VCaP (cell line): ENCODE data around the gene ABHD17B.

Source experiments
- H3K27ac ChIP-seq: fragments of 450-650 bp; 2 replicates; pipeline ENCODE4 v1.5.1; 2017
- TF ChIP-seq, protein P1 (sequence below): fragments of 450-650 bp; conservative IDR thresholded peaks from 2 replicates; pipeline ENCODE4 v1.5.1; 2017; ENCODE audit warnings: mild to moderate bottlenecking, moderate library complexity

ABHD17B gene

DNA sequence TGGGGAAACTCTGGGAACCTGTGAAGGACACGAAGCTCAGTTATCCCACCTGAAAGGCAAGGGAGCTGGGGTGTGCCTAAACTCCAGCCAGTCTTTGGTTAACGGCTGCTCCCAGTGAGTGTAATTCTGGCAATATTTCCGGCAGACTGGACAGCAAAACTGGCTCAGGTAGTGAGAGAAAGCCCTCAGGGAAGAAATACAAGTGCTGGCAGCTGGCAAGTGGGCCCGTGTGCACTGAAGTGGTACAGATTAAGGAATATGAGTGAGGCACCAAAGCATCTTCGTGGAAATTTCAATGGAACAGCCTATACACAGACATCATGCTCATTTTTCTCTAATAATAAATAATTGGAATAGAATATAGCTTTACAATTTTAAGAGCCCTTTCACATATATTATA lies 56.2 kb downstream of the ABHD17B start:
- TF ChIP-seq, protein P1, sequence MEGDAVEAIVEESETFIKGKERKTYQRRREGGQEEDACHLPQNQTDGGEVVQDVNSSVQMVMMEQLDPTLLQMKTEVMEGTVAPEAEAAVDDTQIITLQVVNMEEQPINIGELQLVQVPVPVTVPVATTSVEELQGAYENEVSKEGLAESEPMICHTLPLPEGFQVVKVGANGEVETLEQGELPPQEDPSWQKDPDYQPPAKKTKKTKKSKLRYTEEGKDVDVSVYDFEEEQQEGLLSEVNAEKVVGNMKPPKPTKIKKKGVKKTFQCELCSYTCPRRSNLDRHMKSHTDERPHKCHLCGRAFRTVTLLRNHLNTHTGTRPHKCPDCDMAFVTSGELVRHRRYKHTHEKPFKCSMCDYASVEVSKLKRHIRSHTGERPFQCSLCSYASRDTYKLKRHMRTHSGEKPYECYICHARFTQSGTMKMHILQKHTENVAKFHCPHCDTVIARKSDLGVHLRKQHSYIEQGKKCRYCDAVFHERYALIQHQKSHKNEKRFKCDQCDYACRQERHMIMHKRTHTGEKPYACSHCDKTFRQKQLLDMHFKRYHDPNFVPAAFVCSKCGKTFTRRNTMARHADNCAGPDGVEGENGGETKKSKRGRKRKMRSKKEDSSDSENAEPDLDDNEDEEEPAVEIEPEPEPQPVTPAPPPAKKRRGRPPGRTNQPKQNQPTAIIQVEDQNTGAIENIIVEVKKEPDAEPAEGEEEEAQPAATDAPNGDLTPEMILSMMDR = no peak
- no peak overlapping the region for H3K27ac ChIP-seq

DNA sequence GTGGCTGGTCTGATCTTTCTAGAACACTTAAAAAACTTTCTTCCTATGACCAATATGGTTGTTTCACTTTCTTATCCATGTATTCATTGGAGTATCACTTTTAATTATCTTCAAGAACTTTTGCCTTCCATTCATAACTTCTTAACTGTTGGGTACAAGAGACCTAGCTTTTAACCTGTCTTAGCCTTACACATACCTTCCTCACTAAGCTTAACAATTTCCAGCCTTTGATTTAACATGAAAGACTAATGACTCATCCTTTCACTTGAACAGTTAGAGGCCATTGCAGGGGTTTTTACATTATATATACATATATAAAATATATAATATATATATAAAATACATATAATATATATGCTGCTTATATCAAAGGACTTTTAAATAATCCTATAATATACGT lies 57.9 kb downstream of the ABHD17B start:
- TF ChIP-seq, protein P1 = no peak
- H3K27ac ChIP-seq = no peak overlapping the region

GRCh38 chr9:71850996-71851395 lies 60.0 kb downstream of the ABHD17B start:
- TF ChIP-seq, protein P1 = no peak
- H3K27ac ChIP-seq = no peak overlapping the region

GRCh38 chr9:71847892-71848291 lies 63.1 kb downstream of the ABHD17B start:
- H3K27ac ChIP-seq = no peak overlapping the region
- TF ChIP-seq, protein P1 = no peak

DNA sequence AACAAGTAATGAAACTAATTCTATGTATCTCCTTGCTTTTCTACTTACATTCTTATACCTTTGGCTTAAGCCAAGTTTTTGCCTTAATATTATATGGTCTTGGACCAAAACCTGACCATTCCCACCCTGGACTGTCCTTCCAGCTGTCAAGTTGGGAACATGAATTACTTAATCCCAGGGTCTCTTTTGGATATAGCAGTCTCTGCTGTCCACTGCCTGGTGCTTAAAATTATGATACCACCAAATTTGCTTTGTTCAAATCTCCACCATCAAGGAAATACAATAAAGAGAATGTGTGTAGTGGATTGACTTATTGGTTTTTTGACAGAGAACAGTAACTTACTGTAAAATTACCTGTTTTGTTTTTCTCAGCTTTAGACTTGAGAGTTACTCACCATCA lies 66.2 kb downstream of the ABHD17B start:
- TF ChIP-seq, protein P1 = no peak
- no peak overlapping the region for H3K27ac ChIP-seq

DNA sequence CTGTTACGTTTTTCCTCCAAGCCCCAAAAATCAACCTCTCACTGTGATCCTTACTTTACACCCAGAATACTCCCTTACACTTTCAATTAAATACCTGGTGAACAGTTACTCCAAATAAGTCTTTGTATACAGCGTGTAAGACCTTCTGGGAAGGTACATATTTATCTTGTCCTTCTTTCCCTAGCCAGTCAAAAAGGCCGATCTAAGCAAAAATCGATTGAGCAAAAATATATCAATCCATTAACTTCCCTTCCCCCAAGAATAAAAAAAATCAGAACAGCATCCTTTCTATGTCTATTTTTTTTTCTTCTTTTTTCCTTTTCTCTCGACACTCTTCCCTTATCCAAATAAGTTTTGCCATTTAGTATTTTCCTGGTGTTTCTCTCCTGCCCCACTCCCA lies 71.3 kb downstream of the ABHD17B start:
- TF ChIP-seq, protein P1 = no peak
- no peak overlapping the region for H3K27ac ChIP-seq

DNA sequence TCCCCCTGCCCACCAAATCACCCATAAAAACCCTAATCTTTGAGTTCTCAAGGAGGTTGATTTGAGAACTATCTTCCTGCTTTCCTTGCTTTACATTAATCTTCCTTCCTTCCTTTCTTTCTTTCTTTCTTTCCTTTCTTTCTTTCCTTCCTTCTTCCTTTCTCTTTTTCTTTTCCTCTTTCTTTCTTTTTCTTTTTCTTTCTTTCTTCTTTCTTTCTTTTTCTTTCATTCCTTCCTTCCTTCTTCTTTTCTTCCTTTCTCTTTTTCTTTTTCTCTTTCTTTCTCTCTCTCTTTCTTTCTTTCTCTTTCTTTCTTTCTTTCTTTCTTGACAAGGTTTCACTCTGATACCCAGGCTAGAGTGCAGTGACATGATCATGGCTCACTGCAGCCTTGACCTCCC lies 75.4 kb downstream of the ABHD17B start:
- TF ChIP-seq, protein P1 = no peak

DNA sequence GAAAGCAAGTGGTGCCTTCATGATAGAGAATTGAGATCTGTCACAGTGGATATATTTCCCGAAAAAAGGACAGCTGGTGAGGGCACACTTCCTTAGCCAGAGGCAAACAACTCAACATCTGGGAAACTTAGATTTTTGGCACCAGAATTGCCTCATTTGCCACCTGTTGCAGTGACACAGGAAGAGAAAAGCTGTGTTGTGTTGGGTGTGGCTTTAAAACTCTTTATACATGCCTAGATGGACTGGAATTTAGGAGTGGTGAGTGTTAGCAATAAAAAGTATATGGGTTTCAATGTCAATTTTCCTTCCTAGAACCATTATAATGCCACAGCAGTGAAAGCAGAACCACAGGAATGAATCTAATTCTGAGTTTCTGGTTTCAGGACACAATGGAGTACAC lies 80.1 kb downstream of the ABHD17B start:
- H3K27ac ChIP-seq = no peak overlapping the region
- TF ChIP-seq, protein P1 = no peak

More for the DNA sequence above, 75.4 kb downstream of the ABHD17B start:
- H3K27ac ChIP-seq = no peak overlapping the region
